Measurements from ENCODE around the gene ZNF410.

- TF ChIP-seq CTCF (IDR thresholded peaks at IDR 0.05): no peak
- TF ChIP-seq POLR2A (IDR thresholded peaks at IDR 0.05): no peak
Observed at GRCh38 chr14:73888971-73889370, 2.3 kb downstream of the ZNF410 start.

Data from testis (tissue), 2 donors.